AG04450 (cell line): ENCODE measurements around the gene MTERF1. TPM values are rescaled to one million over a fixed set of nuclear protein-coding genes. Genes with fewer than 3 reads are reported as not detected.

Experiments used
- CTCF ChIA-PET: fragments of 300-600, 350-600 bp; formaldehyde crosslinking; extraction: SDS; loops from one replicate; lab custom pipeline; 2022; ENCODE audit warnings: antibody characterized with exemption, inconsistent platforms; lab: Charles Lee
- POLR2A ChIA-PET: fragments of 350-600 bp; formaldehyde crosslinking; extraction: SDS; loops from one replicate; lab custom pipeline; 2021; ENCODE audit warnings: antibody characterized with exemption, inconsistent platforms; lab: Yijun Ruan, JAX
- DNase-seq: peaks from one replicate; pipeline ENCODE4 v3.0.0-alpha.2; 2011; ENCODE audit warnings: low read depth, low spot score
- H3K27ac ChIP-seq: one replicate; pipeline ENCODE4 v1.5.1; 2012; ENCODE audit warnings: low read depth, low read length, control low read depth
- H3K27me3 ChIP-seq: one replicate; pipeline ENCODE4 v1.6.0; 2012; ENCODE audit warnings: low read length; ENCODE audit not compliant: control insufficient read depth, insufficient read depth
- H3K4me3 ChIP-seq: 2 replicates; pipeline ENCODE4 v1.5.1; 2011; ENCODE audit warnings: mild to moderate bottlenecking, low read depth, low read length, control low read depth
- H3K9me3 ChIP-seq: 2 replicates; pipeline ENCODE4 v1.5.1; 2012; ENCODE audit warnings: low read length; ENCODE audit not compliant: control insufficient read depth, insufficient read depth
- CTCF ChIP-seq: IDR thresholded peaks from 2 replicates; pipeline ENCODE4 v1.5.1; 2011; ENCODE audit warnings: low read depth, low read length, control low read depth, inconsistent platforms
- polyA plus RNA-seq: library from polyadenylated mRNA; depleted of rRNA; stranded (reverse); fragments of >200 nt; gene quantifications from 2 replicates; pipeline ENCODE4 v1.2.3, GENCODE V29; 2011

Gene MTERF1
- polyA plus RNA-seq, 1 experiment: 18.3 TPM

- CTCF ChIA-PET: no interaction called here
- POLR2A ChIA-PET: no interaction called here
- TF ChIP-seq CTCF: no peak
- Histone ChIP-seq H3K4me3 (no peak overlapping the region), H3K27me3 (no peaks in the 10 kb centered on the region), H3K27ac (no peak overlapping the region), H3K9me3 (no peaks in the 10 kb centered on the region)
- no peak for DNase-seq
Observed at GRCh38 chr7:91918356-91918755, 37.9 kb upstream of the MTERF1 start.

GRCh38 chr7:91916051-91916440 is 35.5 kb upstream of the MTERF1 start:
- ChIA-PET POLR2A (no interaction called here), CTCF (interaction anchor here (0.6 to 1.6 kb wide), 2 partner anchors 34 to 35 kb away, joined by 3 to 9 read pairs; partner anchors contain the start of gene MTERF1)
- no peak overlapping the region for H3K27ac ChIP-seq
- no peak for TF ChIP-seq CTCF
- H3K4me3 ChIP-seq: no peak overlapping the region
- H3K27me3 ChIP-seq: no peaks in the 10 kb centered on the region
- no peaks in the 10 kb centered on the region for H3K9me3 ChIP-seq
- DNase-seq: no peak

GRCh38 chr7:91915401-91916050 is 35.0 kb upstream of the MTERF1 start:
- Histone ChIP-seq H3K27me3 (no peaks in the 10 kb centered on the region), H3K9me3 (no peaks in the 10 kb centered on the region), H3K27ac (no peak overlapping the region), H3K4me3 (no peak overlapping the region)
- no peak for TF ChIP-seq CTCF
- ChIA-PET CTCF (interaction anchor here (1.6 kb wide), 1 partner anchor 35 kb away, joined by 9 read pairs; the partner anchor contains the start of gene MTERF1), POLR2A (no interaction called here)
- DNase-seq: no peak

- Histone ChIP-seq H3K4me3 (no peak overlapping the region), H3K9me3 (no peaks in the 10 kb centered on the region), H3K27me3 (no peaks in the 10 kb centered on the region), H3K27ac (no peak overlapping the region)
- ChIA-PET CTCF (no interaction called here), POLR2A (no interaction called here)
- no peak for DNase-seq
- TF ChIP-seq CTCF: no peak
Observed at GRCh38 chr7:91913612-91914011, 33.1 kb upstream of the MTERF1 start.

GRCh38 chr7:91912494-91912893 is 32.0 kb upstream of the MTERF1 start:
- no peak for DNase-seq
- no peaks in the 10 kb centered on the region for H3K27me3 ChIP-seq
- no peak for TF ChIP-seq CTCF
- H3K4me3 ChIP-seq: no peak overlapping the region
- ChIA-PET POLR2A (no interaction called here), CTCF (interaction anchor here (1.0 kb wide), 2 partner anchors 9 to 18 kb away, joined by 3 read pairs; no protein-coding TSS in a partner anchor)
- H3K9me3 ChIP-seq: no peaks in the 10 kb centered on the region
- no peak overlapping the region for H3K27ac ChIP-seq
